NCI-H2107 treated with DMSO at 0.1 percent for 48 hours (cell line): ENCODE results near the gene CAMTA1.

Source experiments
- DNase-seq: peaks from one replicate; lab custom pipeline; 2025; ENCODE audit not compliant: unreplicated experiment; lab: John Stamatoyannopoulos, UW

The CAMTA1 gene

GRCh38 chr1:7610106-7610731, 825.0 kb downstream of the CAMTA1 start:
- DNase-seq: no peak

DNA sequence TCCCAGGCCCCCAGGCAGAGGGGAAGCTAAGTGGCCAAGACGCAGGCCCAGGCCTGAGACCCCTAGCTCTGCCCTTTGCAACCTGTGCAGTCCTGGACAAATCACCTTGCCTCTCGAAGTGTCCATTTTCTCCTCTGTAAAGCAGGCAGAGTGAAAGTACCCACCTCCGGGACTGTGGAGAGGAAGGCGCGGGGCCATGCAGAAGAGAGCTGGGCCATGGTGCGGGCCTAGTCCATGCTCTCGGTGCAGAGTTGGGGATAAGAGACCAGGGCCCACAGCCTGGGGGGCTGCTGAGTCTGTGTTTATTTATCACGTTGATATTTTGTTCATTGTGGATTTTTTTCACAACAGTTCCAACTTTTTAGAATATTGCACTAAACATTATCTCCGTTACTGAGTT, 825.7 kb downstream of the CAMTA1 start:
- no peak for DNase-seq

DNA sequence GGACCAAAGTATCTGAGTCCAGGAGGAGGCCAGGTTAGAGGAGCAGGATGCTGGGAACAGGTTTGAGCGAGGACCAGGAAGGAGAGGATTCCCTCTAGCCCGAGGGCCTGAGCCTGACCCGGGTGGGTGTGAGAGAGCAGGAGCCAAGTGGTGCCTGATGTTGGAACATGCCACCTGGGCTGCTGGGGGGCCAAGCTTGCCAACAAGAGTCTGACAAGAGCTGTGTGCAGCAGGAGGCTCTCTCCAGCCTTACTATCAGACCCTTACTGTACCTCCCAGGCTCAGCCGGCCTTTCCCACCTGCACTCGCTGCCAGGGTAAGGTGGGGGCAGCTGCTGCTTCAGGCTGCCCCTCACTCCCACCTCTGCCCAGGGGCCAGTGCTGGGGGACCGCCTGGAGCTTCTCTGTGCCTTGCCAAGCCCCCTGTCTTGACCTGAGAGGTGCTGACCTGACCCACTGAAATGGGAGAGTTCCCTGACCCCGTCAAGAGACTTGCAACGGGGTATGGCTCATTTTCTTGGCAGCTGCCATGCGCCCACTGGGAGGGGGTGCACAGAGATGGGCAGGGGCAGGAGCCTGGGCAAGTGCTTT, 826.3 kb downstream of the CAMTA1 start:
- no peak for DNase-seq

GRCh38 chr1:7613106-7613850, 828.0 kb downstream of the CAMTA1 start:
- DNase-seq: no peak

GRCh38 chr1:7613851-7614205, 828.6 kb downstream of the CAMTA1 start:
- DNase-seq: no peak

DNA sequence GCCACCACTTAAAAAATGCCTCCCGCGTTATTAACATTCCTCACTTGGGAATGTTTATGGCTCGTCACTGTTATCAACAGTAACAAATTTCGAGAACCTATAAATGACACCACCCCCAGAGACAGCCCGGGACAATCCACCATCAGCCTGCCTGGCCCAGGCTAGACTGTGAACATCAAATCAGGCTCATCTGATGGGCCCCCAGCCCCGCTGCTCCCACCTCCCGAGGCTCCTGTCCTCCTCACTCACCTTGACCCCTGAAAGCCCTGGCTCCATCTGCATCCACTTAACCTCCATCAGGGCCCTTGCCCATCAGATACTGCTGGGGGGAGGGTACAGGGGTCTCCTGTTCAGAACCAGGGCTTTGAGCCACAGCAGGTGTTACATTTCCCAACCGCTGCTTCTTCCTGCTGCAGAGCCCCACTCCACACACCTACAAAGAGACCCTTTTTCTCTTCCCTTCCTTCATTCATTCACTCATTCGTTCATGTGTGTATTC, 829.4 kb downstream of the CAMTA1 start:
- DNase-seq: no peak

- DNase-seq: no peak
These were observed 829.9 kb downstream of the CAMTA1 start for GRCh38 chr1:7615138-7615537.

GRCh38 chr1:7616076-7616832, 831.0 kb downstream of the CAMTA1 start:
- no peak for DNase-seq

- DNase-seq: no peak
These were observed 831.7 kb downstream of the CAMTA1 start for GRCh38 chr1:7616953-7617352.

- DNase-seq: no peak
These were observed 832.6 kb downstream of the CAMTA1 start for GRCh38 chr1:7617826-7618225.

- no peak for DNase-seq
These were observed 834.9 kb downstream of the CAMTA1 start for GRCh38 chr1:7620196-7620595.

GRCh38 chr1:7621334-7622219, 836.3 kb downstream of the CAMTA1 start:
- DNase-seq: no peak

- no peak for DNase-seq
These were observed 838.6 kb downstream of the CAMTA1 start for GRCh38 chr1:7623842-7624241.

GRCh38 chr1:7624791-7625355, 839.6 kb downstream of the CAMTA1 start:
- DNase-seq: no peak

DNA sequence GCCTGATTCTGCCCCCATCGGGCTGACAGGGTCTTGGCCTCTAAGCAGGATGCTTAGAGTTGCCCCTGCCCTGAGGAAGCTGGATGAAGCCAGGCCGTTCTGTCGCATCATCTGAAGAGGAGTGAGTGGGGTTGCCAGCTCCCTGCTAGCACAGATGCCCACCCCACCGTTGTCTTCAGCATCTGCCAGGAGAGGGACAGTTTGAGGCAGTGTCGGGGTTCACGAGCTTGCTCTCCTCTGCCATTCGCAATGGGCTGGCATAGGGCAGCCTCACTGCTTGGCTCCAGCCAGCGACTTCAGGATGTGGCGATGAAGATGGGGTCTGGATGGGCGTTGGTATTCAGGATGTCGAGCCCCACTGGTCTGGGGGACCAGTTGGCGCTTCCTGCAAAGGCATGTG, 840.1 kb downstream of the CAMTA1 start:
- no peak for DNase-seq

DNA sequence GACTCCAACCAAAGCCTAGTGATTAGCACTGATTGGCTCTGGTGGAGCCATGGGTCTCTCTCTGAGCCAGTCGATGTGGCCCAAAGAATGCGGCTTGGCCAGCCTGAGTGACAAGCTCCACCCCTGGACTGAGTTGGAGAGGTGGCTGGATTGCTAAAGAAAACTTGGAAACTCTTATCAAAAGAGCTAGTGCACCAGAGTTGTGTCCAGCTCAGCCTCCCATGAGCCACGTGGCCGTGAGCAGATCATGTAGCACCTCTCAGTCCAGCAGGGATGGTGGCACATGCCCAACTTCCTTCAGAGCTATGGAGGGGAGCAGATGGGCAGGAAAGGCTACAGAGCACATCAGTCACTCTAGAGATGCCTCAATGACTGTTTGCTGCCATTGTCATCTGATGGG, 843.0 kb downstream of the CAMTA1 start:
- no peak for DNase-seq

DNA sequence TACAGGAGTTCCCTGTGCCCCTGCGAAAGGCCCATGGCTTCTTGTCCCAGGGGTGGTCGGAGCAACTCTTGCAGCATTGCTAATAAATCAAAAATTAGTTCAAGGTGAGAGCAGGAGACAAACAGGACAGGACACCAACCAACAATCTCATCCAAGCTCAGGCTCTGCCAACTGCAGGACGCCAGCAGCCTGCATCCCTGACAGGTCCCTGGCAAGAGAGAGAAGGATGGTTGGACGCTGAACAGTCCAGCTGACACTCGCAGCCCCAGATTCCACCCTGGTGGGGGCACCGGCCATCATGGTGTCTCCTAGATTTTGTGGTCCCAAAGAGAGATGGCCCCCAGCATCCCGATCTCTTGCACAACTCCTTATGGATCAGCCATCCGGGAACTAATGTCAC, 843.8 kb downstream of the CAMTA1 start:
- no peak for DNase-seq

- no peak for DNase-seq
These were observed 844.4 kb downstream of the CAMTA1 start for GRCh38 chr1:7629465-7630195.

DNA sequence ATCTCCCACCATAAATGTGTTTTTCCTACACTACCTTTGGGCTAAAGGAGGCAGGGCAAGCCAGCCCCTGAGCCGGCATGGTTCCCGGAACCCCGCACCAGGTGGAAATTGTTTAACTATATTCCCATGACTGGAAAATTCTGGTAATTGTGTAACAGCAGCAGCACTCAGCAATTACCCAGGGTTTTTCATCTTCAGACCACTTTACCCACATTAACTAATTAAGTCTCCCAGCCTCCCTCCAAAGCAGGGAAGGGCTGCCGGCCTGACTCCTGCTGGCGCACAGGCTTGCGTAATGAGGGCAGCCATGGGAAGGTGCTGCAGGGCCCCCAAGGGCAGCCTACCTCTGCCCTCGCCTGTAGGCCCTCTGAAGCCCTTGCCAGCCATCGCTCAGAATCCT, 845.1 kb downstream of the CAMTA1 start:
- DNase-seq: no peak

DNA sequence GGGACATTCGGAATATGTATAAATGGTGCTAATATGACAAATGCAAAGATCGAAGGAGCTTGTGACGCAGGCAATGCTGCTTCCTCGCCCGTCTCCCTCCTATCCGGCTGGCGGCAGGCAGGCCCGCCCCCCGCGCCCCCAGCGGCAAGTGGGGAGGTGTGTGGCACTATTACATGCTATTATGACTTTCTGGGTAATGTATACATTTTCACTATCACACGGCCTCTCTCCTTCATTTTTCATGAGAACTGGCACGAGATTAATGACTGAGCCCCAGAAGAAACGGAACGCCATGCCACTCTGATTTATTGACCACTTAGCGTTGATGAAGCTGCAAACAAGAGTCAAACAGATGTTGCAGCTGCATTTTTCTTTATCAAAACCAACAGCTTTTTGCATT, 846.9 kb downstream of the CAMTA1 start:
- no peak for DNase-seq
